GM12892 (cell line): ENCODE measurements around the gene NEK9.

Source experiments
- POLR2A ChIP-seq: IDR thresholded peaks from 2 replicates; pipeline ENCODE4 v1.6.1; 2011; ENCODE audit warnings: low read depth, low read length, control low read depth
- POLR2AphosphoS5 ChIP-seq: IDR thresholded peaks from 2 replicates; pipeline ENCODE4 v1.6.1; 2011; ENCODE audit warnings: low read depth, low read length, control low read depth

DNA sequence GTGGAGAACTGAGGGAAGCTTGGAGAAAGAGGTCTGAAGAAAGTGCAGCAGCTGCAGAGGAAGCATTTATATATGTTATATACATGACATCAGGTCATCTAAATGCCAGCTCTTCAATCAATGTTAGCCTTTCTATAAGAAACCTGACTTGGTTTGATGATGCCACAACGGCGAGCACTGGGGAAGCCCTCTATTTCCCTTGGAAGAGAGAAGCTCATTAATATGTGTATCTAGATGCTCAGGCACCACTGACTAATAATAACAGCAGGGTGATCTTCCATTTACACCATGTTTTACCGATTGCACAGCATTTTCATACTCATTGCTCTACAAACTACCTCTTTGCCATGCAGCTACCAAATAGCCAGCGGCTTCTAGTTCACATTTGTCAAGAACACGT lies 63.8 kb downstream of the NEK9 start:
- TF ChIP-seq POLR2A, result no peak
- TF ChIP-seq POLR2AphosphoS5, result no peak
